ENCODE results near the gene CEP295NL.

The CEP295NL gene

DNA sequence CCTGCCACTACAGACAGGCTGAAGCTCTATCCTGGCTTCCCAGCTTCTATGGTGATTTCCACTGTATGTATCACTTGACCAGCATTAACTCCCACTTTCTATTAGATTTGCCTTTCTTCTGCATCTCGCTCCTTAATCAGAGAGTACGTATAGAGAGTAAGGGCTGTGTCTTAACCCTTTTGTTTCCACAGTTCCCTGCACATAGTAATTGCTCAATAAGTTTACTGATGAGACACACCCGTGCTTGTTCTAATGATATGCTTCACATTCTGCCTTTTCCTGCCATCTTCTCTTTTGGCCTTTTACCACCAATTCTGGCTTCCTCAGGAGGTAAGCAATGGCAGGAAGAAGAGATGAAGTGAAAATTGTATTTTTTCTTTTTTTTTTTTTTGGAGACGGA, 41.8 kb downstream of the CEP295NL start:
- H3K4me3 ChIP-seq (ENCODE audit: low read depth, low read length), result no peak overlapping the region
- no peak for DNase-seq
- no peaks in the 10 kb centered on the region for H3K27me3 ChIP-seq
- H3K4me1 ChIP-seq, result peaks cover 11% of the 10 kb centered on the region
- no peaks in the 10 kb centered on the region; the same call in 1 of the 2 replicates for H3K9me3 ChIP-seq
- H3K36me3 ChIP-seq, result no peaks in the 10 kb centered on the region
- TF ChIP-seq, protein P1, sequence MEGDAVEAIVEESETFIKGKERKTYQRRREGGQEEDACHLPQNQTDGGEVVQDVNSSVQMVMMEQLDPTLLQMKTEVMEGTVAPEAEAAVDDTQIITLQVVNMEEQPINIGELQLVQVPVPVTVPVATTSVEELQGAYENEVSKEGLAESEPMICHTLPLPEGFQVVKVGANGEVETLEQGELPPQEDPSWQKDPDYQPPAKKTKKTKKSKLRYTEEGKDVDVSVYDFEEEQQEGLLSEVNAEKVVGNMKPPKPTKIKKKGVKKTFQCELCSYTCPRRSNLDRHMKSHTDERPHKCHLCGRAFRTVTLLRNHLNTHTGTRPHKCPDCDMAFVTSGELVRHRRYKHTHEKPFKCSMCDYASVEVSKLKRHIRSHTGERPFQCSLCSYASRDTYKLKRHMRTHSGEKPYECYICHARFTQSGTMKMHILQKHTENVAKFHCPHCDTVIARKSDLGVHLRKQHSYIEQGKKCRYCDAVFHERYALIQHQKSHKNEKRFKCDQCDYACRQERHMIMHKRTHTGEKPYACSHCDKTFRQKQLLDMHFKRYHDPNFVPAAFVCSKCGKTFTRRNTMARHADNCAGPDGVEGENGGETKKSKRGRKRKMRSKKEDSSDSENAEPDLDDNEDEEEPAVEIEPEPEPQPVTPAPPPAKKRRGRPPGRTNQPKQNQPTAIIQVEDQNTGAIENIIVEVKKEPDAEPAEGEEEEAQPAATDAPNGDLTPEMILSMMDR (IDR thresholded peaks at IDR 0.05; ENCODE audit: low read depth, low read length), result no peak

DNA sequence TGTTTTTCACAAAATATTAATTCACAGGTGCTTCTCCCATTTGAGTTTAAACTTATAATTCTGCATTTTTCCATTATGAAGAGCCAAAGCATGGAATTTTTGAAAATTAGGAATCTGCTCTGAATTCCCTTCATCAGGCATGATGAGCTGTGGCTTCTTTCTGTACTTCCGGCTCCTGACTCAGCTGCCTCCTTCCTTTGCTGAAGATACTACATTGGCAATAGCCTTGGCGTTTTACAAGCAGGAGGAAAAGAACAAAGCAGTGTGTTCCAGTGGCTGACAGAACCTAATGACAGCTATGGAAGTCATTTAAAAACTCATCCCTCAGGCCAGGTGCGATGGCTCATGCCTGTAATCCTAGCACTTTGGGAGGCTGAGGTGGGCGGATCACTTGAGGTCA, 44.0 kb downstream of the CEP295NL start:
- H3K27me3 ChIP-seq, result no peaks in the 10 kb centered on the region

DNA sequence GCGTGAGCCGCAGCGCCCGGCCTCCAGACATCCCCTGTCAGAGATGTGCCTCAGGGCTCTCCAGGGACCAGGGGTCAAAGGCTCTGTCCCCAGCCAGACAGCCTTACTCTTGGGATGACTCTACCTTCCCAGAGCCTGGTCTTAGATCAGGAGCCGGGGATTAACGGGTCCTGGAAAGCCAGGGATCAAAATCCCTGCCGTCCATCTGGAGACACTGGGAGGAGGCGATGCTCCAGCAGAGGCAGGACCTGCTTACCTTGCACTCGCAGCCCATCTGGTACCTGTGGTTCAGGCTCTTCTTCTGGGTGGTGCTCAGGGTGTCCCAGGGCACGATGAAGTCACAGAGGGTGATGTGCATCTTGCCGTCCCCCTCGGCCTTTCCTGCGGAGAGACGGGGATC, 45.7 kb downstream of the CEP295NL start:
- DNase-seq, result peak; percentile 48
- no peaks in the 10 kb centered on the region for H3K27me3 ChIP-seq
- peaks cover 5% of the 10 kb centered on the region for H3K36me3 ChIP-seq
- TF ChIP-seq, protein P1 (IDR thresholded peaks at IDR 0.05; ENCODE audit: low read depth, low read length), result no peak
- H3K9me3 ChIP-seq, result no peaks in the 10 kb centered on the region
- peaks cover 6% of the 10 kb centered on the region for H3K4me1 ChIP-seq
- no peak overlapping the region for H3K4me3 ChIP-seq (ENCODE audit: low read depth, low read length)

More for the DNA sequence above, 44.0 kb downstream of the CEP295NL start:
- no peak for DNase-seq
- peaks cover 5% of the 10 kb centered on the region for H3K36me3 ChIP-seq
- no peaks in the 10 kb centered on the region; the same call in 1 of the 2 replicates for H3K9me3 ChIP-seq
- no peak overlapping the region for H3K4me3 ChIP-seq (ENCODE audit: low read depth, low read length)
- TF ChIP-seq, protein P1 (IDR thresholded peaks at IDR 0.05; ENCODE audit: low read depth, low read length), result no peak
- H3K4me1 ChIP-seq, result peaks cover 6% of the 10 kb centered on the region

DNA sequence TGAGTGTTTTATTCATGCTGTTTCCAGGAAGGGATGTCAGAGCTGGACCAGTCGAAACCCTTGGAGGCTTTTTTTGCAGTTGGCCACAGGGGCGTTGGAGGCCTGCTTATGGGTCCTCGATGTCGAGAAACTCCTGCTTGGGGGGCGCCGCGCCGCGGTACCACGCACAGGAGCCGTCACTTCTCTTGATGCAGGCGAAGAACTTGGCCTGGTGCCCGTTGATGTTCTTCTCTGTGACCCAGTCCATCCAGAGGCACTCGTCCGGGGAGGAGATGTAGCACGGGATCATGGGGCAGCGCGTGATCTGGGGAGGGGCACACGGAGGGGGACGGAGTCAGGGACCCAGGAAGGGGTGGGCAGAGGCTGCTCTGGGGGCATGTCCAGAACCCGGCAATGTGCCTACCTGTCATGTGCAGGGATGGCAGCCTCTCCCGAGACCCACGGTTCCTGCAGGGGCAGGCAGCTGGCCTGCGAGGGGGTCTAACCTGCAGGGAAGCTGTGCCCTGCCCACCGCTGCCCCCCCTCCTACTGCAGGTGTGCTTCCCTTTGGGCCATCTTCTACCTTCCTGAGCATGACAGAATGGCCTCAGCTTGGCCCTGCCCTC, 47.3 kb downstream of the CEP295NL start:
- TF ChIP-seq, protein P1 (IDR thresholded peaks at IDR 0.05; ENCODE audit: low read depth, low read length), result no peak

DNA sequence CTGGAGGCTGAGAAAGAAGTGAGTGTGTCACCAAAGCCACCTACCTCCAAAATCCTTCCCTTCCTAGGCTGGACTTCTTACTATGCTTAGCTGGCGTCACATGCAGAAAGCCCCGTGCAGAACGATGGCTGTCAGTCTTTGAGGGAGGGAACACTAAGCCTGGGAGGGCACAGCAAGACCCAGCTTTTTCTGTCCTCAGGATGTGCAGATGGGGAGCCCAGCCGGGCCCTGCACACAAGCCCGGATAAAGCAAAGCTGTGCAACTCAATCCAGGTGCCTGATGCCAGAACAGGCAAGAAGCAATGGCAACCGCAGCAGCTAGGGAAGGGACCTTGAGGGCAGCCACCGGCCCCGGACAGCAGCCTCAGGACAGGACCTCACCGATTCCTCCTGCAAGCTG, 48.5 kb downstream of the CEP295NL start:
- Histone ChIP-seq H3K36me3 (peaks cover 5% of the 10 kb centered on the region), H3K27me3 (no peaks in the 10 kb centered on the region), H3K4me3 (ENCODE audit: low read depth, low read length) (no peak overlapping the region), H3K4me1 (peaks cover 6% of the 10 kb centered on the region), H3K9me3 (no peaks in the 10 kb centered on the region)
- TF ChIP-seq, protein P1 (IDR thresholded peaks at IDR 0.05; ENCODE audit: low read depth, low read length), result no peak
- no peak for DNase-seq

More for the DNA sequence above, 47.3 kb downstream of the CEP295NL start:
- H3K9me3 ChIP-seq, result no peaks in the 10 kb centered on the region
- no peaks in the 10 kb centered on the region for H3K27me3 ChIP-seq
- no peak for DNase-seq
- peaks cover 6% of the 10 kb centered on the region for H3K4me1 ChIP-seq
- no peak overlapping the region for H3K4me3 ChIP-seq (ENCODE audit: low read depth, low read length)
- H3K36me3 ChIP-seq, result peaks cover 5% of the 10 kb centered on the region

DNA sequence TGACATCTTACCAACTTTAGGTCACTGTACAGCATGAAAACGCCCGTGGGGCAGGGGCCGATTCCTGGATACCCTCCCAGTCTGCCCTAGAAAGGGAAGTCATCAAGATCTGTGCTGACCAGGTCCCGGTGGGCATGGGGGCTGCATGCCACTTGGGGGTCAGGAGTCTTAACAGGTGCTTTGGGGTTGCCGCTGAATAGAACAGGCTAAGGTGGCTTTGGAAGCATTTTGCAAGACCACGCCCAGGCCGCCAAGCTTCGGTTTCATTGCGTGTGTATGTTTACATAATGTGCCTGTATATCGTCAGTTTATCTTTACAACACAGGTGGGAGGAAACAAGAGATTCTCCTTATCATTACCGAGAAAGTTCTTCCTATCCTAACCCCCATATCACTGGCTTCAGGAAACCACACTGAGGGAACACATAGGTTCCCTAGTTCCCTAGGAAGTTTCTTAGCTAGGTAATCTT, 49.0 kb downstream of the CEP295NL start:
- Histone ChIP-seq H3K4me1 (peaks cover 6% of the 10 kb centered on the region), H3K4me3 (ENCODE audit: low read depth, low read length) (no peak overlapping the region), H3K36me3 (peaks cover 5% of the 10 kb centered on the region), H3K9me3 (no peaks in the 10 kb centered on the region), H3K27me3 (no peaks in the 10 kb centered on the region)
- TF ChIP-seq, protein P1 (IDR thresholded peaks at IDR 0.05; ENCODE audit: low read depth, low read length), result no peak
- no peak for DNase-seq

Data from BE2C (cell line).